GM21528 (cell line): ENCODE data around the gene ATN1.

Source experiments
- ATAC-seq: cut with Tn5 transposase; IDR thresholded peaks from one replicate; pipeline ENCODE4 v1.9.1; 2021; ENCODE audit warnings: mild to moderate bottlenecking, moderate library complexity; ENCODE audit not compliant: unreplicated experiment, low FRiP score

The ATN1 gene

DNA sequence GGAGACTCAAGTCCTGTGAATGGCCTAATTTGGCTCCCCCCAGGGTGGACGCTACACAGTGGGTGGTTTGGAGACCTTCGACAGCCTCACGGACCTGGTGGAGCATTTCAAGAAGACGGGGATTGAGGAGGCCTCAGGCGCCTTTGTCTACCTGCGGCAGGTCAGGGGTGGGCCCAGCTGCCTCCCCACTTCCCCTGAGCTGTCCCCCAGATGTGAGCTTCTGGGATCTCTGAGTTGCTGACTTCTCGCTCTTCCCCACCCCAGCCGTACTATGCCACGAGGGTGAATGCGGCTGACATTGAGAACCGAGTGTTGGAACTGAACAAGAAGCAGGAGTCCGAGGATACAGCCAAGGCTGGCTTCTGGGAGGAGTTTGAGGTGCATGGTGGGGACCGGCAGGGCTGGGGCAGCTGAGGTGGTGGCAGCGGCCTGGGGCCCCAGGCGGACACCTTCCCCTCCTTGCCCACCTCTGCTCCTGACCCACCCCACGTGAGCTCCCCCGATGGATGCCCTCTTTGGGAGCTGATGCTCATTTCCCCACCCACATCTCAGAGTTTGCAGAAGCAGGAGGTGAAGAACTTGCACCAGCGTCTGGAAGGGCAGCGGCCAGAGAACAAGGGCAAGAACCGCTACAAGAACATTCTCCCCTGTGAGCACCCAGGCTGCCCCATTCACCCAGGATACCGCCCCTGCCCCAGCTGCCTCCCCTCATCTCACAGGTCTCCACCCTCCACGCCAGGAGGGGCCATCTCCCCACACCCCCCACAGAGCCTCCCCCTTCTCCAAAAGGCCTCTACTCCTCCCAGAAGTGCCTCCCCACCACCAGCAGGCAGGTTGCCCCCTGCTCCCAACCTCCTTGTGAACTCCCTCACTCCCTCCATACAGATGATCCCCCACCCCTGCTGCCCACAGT is 27.6 kb downstream of the ATN1 start:
- ATAC-seq, result no peak

DNA sequence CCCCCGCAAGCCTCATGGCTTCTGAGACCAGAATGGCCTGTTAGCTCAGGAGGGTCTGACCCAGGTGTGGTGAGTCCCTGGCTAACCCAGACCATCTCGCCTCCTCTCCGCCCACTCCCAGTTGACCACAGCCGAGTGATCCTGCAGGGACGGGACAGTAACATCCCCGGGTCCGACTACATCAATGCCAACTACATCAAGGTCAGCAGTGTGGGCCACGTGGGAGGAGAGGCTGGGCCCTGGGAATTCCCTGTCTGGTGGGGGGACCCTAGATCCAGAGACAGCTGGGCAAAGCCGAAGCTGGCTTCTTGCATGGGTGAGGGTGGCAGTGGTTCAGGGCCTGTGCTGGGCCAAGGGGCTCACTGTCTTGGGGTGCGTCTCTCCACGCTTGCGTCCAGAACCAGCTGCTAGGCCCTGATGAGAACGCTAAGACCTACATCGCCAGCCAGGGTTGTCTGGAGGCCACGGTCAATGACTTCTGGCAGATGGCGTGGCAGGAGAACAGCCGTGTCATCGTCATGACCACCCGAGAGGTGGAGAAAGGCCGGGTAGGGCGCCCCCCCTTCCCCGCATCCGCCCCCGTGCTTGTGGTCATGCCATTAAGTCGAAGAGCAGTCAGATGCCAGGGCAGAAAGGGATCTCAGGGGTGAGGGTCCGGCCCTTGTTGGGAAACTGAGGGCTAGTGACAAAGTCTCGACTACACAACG is 28.4 kb downstream of the ATN1 start:
- ATAC-seq, result no peak

DNA sequence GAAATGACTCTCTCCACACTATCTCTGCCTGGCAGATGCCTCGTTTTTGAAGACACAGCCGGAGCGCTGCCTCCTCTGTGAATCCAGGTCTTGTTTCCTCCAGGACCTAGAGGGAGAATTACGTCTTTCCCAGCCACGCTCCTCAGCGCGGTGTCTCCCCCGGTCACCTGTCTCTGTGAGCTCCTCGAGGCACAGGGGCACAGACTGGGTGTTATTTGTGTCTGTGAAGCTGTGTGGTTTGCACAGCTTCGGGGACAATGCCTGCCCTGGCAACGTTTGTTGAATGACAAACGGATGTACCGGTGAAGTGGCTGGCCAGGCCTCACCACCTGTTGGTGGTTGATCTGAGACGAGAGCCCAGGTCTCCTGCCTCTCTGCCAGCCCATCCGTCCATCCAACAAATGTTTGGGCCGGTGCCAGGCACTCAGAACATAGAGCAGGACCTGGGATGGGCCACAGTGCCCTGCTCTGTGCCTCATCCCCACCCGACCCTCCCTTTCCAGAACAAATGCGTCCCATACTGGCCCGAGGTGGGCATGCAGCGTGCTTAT is 29.5 kb downstream of the ATN1 start:
- no peak for ATAC-seq

DNA sequence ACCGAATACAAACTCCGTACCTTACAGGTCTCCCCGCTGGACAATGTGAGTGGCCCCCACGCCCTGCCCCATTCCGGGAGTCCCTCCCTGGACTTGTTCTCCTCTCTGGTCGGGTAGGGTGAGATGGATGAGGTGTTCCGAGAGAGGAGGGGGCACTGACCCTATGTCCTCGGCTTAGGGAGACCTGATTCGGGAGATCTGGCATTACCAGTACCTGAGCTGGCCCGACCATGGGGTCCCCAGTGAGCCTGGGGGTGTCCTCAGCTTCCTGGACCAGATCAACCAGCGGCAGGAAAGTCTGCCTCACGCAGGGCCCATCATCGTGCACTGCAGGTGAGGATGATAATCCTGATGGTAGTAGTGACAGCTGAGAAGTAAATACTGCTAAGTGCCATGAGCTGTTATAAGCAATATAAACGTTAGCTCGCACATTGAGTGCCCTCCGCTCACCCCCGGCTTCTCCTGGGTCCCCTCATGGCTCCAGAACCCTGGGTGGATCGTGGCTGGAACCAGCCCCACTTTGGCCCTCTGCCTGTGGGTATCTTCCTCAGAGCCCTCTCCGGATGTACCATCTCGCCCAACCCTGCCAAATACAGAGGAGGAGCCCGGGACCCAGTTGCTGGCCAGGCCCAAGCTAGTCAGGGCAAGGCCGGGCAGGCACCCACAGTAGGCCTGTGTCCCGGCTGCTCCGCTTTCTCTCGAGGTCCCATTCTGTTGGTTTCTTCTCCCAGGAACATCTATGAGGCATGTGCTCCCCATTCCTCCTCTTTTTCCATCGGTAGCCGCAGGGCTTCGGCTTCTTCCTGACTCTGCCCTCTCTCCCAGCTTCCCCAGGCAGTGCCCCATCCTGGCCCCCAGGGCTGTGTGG is 30.2 kb downstream of the ATN1 start:
- ATAC-seq, result no peak

DNA sequence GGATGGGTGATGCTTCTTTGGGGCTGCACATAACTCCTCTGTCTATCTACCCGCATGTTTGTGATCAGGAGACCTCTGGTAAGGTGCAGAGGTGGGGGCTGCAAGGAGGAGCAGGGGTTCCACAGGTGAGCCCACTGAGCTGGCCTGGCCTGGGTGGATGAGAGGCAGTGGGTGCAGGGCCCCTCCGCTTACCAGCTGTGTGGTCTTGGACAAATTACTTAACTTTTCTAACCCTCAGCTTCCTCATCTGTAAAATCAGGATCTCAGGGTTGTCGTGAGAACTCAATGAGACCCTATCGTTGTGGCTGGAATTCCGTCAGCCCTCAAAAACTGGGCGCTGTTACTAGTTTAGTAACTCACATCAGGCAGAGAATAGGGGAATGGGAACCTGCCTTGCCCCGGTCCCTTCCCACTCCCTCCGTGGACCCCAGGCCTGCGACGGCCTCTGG is 30.9 kb downstream of the ATN1 start:
- no peak for ATAC-seq

DNA sequence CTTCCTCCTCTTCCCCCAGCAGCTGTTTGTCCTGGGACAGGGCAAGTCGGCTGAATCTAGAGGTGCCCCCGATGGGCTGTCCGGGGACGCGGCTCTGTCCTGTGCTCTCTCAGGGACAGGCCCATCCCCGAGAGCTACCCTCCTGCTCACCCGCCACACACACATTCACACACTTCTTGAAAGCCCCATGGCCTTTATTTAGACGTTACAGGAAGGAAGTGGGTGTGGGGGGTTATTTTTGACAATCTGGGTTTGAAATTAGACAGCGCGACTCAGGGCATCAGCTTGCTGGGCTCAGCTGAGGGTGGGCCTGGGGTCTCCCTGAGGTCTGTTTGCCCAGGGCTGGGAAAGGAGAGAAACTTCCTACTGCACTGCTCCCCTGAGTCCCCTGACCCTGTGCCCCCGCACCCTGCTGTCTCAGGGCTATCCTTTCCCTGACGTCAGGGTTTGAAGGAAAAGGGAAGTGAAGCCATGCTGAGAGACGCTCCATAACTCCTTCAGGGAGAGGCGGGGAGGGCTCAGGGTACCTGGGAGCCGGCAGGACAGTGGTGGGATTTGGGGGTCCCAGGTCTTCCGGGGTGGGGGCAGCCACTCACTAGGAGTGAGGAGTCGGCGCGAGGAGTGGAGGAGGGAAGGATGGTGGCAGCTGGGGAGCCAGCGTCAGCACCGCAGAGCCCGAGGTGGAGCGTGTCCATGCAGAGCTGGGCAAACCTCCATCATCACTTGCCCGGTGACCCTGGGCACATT is 31.5 kb downstream of the ATN1 start:
- no peak for ATAC-seq

DNA sequence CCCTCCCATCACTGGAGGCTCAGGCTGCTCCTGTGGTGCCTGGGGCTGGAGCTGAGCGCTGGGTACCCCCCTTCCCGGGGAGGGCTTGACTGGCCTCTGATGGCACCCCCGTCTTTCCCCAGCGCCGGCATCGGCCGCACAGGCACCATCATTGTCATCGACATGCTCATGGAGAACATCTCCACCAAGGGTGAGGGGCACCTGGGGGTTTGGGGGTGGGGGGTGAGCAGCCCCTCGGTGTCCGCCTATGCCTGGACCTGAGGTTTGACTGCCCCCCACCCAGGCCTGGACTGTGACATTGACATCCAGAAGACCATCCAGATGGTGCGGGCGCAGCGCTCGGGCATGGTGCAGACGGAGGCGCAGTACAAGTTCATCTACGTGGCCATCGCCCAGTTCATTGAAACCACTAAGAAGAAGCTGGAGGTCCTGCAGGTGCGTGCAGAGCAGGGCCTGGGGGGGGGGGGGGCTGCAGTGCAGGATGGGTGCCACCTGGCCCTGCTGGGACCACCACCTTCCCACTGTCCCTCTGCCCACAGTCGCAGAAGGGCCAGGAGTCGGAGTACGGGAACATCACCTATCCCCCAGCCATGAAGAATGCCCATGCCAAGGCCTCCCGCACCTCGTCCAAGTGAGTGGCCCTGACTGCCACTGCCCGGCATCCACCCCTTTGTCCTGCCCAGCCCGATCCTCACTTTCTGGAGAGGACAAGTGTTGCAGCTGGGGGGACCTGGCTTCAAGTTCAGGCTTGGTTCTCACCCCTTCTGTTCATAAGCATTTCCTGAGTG is 32.2 kb downstream of the ATN1 start:
- ATAC-seq, result no peak

DNA sequence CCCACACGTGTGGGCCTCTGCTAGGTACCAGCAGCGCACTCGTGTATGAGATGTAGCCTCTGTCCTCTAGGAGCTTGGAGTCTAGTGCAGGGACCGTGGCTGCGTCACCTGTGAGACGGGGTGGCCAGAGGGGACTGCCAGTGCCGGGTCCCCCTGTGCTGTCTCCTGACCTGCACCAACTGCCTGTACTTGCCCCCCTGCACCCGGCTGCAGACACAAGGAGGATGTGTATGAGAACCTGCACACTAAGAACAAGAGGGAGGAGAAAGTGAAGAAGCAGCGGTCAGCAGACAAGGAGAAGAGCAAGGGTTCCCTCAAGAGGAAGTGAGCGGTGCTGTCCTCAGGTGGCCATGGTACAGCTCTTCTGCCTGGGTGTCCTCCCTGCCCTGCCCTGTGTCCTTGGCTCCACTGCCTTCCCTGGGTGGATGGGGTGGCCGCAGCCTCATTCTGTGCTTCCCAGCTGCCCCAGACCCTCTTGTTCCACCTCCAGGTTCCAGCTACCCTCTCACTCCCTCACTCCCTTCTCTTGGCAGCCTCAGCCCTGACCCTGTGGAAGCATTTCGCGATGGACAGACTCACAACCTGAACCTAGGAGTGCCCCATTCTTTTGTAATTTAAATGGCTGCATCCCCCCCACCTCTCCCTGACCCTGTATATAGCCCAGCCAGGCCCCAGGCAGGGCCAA is 33.0 kb downstream of the ATN1 start:
- ATAC-seq, result no peak

DNA sequence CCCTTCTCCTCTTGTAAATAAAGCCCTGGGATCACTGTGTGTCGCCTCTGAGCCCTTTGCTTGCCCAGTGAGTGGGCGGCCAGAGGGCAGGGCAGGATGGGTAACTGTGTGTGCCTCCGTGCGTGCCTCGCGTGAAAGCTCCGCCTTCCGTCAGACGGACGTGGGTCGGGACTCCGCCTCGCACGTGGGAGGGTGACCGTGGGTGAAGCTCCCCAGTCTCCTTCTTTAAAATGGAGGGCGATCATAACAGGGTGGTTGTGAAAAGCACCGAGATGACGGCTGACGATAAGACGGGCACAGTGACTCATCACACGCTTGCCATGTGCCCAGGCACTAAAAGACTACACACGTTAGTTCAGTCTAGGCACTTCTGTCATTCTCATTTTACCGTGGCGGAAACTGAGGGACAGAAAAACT is 33.5 kb downstream of the ATN1 start:
- no peak for ATAC-seq

DNA sequence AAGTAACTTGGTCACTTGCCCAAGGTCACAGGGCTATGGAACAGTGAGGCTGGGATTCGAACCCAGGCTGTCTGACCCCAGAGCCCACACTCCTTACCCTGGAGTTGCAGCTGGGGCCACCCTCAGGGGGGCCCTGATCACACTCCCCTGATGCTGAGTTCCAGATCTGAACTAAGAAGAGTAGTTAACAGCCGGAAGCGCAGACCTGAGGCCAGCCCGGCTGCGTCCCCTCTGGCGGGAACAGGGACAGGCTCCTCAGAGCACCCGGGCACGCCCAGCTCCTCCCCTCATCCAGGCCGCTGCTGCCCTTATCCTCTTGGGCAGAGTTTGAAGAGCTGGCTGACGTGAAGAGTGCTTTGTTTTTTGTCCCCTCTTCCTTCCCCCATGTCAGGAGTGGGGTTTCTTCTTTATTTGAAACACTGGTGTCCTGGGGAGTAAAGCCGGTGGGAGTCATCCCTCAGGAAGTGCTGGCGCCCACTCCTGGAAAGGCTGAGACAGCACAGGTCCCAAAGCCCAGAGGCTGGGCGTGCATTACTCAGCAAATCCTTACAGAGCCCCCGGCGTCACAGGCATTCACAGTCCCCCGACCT is 34.0 kb downstream of the ATN1 start:
- ATAC-seq, result no peak

DNA sequence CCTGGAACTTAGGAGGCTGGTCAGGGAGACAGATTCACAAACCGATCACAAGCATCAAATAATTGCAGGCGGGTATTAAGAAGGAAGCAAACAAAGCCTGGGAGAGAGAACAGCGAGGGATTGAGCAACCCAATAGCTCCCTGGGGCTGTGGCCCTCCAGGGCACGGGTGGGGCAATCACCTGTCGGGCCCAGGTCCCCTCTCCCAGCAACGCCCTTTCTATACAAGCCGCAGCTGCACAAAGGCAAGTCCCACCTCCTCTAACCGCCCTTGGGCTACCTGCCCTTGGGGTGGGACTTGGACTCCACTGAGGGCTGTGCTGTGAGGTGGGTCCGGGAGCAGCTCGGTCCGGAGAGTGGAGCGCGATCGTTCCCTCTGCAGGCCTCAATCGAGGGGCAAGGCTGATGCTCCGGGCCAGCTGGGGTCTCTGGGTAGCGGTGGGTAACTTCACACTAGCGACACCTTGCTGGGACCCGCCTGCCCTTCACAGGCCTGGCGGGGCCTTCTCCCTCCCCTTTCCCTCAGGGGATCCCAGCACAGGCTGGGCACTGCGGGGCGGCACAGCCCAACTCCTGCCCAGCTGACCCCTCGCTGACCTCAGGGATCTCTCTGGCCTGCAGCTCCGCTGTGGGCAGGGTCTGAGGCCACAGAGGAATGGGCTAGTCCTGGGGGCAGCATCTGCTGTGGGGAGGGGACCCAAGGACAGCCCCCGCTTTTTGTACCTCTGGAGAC is 34.7 kb downstream of the ATN1 start:
- no peak for ATAC-seq

DNA sequence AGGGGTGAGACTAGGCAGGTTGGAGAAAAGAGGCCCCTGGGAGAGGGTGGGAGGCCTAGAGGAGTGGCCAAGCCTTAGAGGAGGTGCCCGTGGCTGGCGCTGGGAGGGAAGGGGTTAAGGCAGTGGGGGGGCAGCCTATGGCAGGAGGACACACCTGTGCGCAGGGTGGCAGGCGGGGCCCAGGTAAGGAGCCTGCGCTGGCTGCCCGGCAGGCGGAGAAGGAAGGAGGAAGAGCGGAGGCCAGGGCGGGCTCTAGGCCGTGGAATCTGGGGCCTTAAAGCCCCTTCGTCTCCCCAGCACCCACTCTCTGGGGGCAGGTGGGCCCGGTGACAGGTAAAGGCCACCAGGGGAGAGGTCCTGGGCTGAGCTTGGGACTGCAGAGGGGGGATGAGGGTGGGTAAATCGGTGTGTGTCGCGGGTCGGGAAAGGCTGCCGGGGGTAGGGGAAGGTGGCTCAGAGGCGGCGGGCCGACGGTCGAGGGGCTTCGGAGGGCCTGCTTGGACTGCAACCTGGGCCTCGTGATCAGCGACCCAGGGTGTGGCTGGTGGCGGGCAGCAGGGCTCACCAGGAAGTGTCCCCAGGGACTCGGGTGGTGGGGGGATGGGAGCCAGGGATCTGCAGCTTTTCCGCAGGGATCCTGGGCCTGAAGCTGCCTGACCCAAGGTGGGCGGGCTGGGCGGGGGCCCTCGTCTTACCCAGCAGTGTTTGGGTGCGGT is 35.4 kb downstream of the ATN1 start:
- ATAC-seq, result no peak

DNA sequence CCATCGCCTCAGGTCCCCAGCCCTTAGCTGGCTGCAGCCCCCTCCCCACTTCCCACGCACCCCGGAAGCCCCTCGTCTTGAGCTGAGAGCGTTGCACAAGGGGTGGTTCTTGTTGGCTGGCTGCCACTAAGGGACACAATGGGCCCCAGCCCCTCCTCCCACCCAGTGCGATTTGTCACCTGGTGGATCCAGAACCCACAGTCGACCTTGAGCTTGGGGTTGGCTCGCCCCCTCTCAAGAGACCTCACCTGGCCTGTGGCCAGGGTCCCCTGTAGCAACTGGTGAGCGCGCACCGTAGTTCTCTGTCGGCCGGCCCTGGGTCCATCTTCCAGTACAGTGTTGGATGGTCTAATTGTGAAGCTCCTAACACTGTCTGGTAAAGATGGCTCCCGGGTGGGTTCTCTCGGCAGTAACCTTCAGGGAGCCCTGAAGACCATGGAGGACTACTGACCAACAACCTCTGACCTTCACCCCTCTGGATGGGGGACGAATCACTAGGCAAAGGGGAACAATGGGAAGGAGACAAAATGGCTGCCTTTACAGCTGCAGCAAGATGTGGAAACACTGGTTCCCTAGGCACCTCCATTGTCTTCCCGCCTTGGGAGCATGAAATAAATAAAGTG is 36.1 kb downstream of the ATN1 start:
- ATAC-seq, result no peak

DNA sequence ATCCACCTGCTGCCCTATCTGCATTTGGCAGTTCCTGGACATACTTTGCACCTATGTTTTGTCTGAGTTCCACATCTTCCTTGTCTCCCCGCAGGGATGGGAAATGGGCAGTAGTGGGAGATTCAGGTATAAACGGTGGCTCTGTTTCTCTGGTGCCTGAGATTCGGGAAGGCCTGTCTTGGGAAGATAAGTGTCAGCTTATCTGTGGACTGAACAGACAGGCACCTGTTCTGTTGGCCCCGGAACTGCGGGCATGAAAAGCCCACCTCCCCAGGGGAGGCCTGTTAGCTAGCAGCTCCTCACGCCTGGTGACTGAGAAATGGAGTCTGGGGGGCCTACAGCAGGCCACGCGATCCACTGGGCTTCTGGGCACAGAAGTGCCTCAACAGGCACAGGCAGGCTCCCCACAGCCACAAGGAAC is 36.9 kb downstream of the ATN1 start:
- ATAC-seq, result no peak

DNA sequence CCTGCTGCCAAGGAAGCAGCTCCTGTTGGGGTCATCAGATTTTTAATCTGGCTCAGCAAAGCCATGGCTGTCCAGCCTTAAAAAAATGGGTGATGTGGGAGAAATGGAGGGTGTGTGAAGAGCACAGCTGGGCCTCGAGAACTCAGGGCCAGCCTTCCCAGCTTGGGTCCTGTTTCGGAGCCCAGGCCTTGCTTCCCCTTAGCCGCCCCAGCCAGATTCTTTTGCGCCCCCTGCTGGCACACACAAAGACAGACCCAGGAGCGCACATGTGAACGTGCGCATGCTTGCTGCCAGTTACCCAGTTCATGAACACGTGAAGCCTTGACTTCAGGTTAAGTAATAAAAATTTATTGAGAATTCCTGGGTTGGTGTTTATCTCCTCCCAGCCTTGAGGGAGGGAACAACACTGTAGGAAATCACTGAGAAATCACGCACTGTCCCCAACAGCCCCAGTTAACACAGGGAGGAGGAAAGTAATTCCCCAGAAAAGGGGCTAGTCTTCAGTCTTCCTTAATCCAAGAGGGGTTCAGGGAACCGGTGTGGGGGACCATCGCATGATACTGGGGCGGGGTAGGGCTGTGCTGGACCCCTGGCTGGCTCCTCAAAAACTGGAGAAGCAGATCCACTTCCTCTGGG is 37.4 kb downstream of the ATN1 start:
- ATAC-seq, result peak; percentile 41

DNA sequence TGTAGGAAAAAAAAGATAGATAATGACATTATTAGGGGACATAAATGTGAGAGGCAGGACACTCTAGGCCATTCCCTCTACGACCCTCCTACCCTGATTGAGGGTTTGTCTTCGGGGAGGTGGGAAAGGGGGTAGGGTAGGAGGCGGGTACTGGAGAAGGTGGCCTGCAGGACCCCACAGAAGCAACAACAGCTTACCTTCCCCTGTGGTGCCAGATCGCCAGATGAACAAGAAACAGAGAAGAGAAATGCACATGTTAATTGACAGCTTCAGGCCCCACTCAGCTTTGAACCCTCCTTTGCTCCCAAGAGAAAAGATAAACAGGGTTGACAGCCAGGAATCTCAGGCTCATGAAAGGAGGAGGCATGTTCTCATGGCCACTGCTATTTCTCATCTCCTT is 38.0 kb downstream of the ATN1 start:
- ATAC-seq, result no peak
